NT2/D1 (cell line): ENCODE results near the gene RPP40.

Source experiments
- DNase-seq: peaks from one replicate; pipeline ENCODE4 v3.0.0-alpha.2; 2011; ENCODE audit warnings: low read depth, low spot score
- H3K27me3 ChIP-seq: 2 replicates; pipeline ENCODE4 v1.6.0; 2011; ENCODE audit warnings: mild to moderate bottlenecking; ENCODE audit not compliant: insufficient read length, insufficient read depth
- H3K36me3 ChIP-seq: 2 replicates; pipeline ENCODE4 v1.6.1; 2011; ENCODE audit warnings: mild to moderate bottlenecking, low read length, mixed read lengths; ENCODE audit not compliant: insufficient read depth, insufficient read length
- H3K4me1 ChIP-seq: 2 replicates; pipeline ENCODE4 v1.5.1; 2011; ENCODE audit not compliant: insufficient read depth, insufficient read length
- H3K4me3 ChIP-seq: 2 replicates; pipeline ENCODE4 v1.5.1; 2011; ENCODE audit warnings: low read depth; ENCODE audit not compliant: insufficient read length
- H3K9ac ChIP-seq: 2 replicates; pipeline ENCODE4 v1.6.0; 2011; ENCODE audit warnings: low read depth; ENCODE audit not compliant: insufficient read length
- H3K9me3 ChIP-seq: 2 replicates; pipeline ENCODE4 v1.5.1; 2011; ENCODE audit warnings: mild to moderate bottlenecking, low read length; ENCODE audit not compliant: insufficient read depth
- SUZ12 ChIP-seq: IDR thresholded peaks from 2 replicates; pipeline ENCODE4 v1.6.1; 2011; ENCODE audit not compliant: insufficient read length, insufficient read depth; ENCODE audit errors: extremely low read depth
- YY1 ChIP-seq: IDR thresholded peaks from 2 replicates; pipeline ENCODE4 v1.6.1; 2011; ENCODE audit not compliant: insufficient read length, insufficient read depth
- ZNF274 ChIP-seq: IDR thresholded peaks from 2 replicates; pipeline ENCODE4 v1.6.1; 2011; ENCODE audit warnings: mild to moderate bottlenecking, low read depth, low read length

Gene RPP40

DNA sequence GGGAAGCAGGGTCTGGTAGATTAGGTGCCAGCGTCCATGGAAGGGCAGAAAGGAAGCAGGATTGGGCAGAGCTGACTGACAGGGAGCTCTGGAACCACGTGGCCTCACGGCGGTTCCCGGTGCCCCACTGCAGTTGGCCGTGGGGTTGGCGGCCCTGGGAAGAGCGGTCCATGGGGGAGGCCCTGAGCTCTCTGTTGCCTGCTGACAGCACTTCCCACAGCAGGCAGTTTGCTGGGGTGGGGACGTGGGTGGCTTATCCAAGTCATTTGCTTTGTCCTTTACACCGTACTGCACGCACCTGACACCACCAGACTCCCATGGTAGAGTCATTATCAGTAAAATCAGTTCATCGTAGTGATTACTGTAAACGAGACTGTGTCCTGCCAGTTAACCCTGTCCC, 56.1 kb downstream of the RPP40 start:
- peaks cover 12% of the 10 kb centered on the region for H3K4me1 ChIP-seq
- H3K9me3 ChIP-seq = no peaks in the 10 kb centered on the region
- H3K27me3 ChIP-seq = no peaks in the 10 kb centered on the region
- no peak overlapping the region for H3K9ac ChIP-seq
- TF ChIP-seq ZNF274 = no peak
- TF ChIP-seq SUZ12 = no peak
- TF ChIP-seq YY1 = no peak
- no peak for DNase-seq
- H3K4me3 ChIP-seq = no peak overlapping the region
- H3K36me3 ChIP-seq = peaks cover 52% of the 10 kb centered on the region

DNA sequence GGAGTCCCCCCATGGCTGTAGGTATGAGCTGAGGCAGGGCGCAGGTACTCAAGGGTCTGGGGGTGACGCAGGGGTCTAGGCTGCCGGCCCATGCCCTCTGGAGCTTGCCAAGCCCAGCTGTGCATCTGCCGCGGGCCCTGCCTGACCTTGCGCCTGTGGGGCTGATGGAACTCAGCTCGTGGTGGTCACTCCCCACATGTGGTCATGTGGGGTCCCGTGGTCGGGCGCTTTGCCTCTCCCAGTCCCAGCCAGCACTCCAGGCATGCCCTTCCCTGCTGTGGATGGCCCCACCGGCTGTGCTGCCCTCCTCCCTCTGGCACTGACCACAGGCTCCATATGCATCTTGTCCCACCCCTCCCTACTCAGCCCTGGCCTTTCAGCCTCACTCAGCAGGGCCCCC, 57.3 kb downstream of the RPP40 start:
- TF ChIP-seq YY1 = no peak
- H3K4me1 ChIP-seq = peaks cover 12% of the 10 kb centered on the region
- H3K9ac ChIP-seq = no peak overlapping the region

More for the DNA sequence above, 57.3 kb downstream of the RPP40 start:
- Histone ChIP-seq H3K9me3 (no peaks in the 10 kb centered on the region), H3K27me3 (no peaks in the 10 kb centered on the region), H3K4me3 (no peak overlapping the region), H3K36me3 (peaks cover 44% of the 10 kb centered on the region)
- DNase-seq = no peak
